Measurements from ENCODE around the gene EIF2B1. TPM values are rescaled to one million over a fixed set of nuclear protein-coding genes. Genes with fewer than 3 reads are reported as not detected.

EIF2B1 gene
- total and polyA plus RNA-seq, 11 donors, result 17.0 to 109 (median 30.1) TPM

DNA sequence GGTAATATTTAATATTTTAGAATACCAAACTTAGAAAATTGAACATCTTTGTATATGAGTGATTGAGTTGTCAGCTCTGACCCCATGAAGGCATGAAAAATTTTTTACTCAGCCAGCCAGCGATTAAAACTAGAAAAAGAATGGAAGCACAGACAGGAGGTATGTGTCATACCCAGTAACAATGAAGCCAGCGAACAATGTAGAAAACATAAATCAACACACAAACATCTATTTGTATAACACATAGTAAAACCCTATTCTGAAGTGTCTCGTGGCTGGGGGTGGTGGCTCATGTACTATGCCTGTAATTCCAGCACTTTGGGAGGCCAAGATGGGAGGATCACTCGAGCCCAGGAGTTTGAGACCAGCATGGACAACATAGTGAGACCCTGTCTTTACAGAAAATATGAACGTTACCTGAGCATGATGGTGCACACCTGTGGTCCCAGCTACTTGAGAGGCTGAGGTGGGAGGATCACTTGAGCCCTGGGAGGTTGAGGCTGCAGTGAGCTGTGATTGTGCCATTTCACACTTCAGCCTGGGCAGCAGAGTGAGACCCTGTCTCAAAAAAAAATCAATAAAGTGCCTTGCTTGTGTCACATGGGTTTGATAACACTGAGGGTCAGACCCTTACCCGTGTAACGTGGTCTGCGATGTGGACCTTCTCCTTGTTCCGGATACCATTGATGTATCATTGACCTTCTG lies 43.3 kb upstream of the EIF2B1 start:
- H3K36me3 ChIP-seq, result peaks cover 0 to 61% (median 25%) of the 10 kb centered on the region in 9 donors
- no peak for ATAC-seq
- WGBS, 4 donors, result 90 to 95% (median 94%) methylated on average over 9 of the region's 9 CpGs

GRCh38 chr12:123675436-123675835 lies 42.0 kb upstream of the EIF2B1 start:
- H3K9me3 ChIP-seq, result no peaks in the 10 kb centered on the region
- peaks cover 0 to 14% (median 9%) of the 10 kb centered on the region in 12 donors for H3K4me1 ChIP-seq
- WGBS, 4 donors, result 92 to 100% (median 96%) methylated on average over 1 of the region's 1 CpG
- DNase-seq (no peak), ATAC-seq (no peak)
- intact Hi-C loops (cut with DNase I), result no loop called here
- no peak overlapping the region for H3K4me3 ChIP-seq
- H3K36me3 ChIP-seq, result peaks cover 0 to 49% (median 19%) of the 10 kb centered on the region in 9 donors
- H3K27me3 ChIP-seq, result no peaks in the 10 kb centered on the region
- H3K27ac ChIP-seq, result no peak overlapping the region
- TF ChIP-seq POLR2A (IDR thresholded peaks at IDR 0.05) (no peak), CTCF (IDR thresholded peaks at IDR 0.05) (no peak)

More for the DNA sequence above, 43.3 kb upstream of the EIF2B1 start:
- H3K27ac ChIP-seq, result no peak overlapping the region
- peaks cover 0 to 7% (median 2%) of the 10 kb centered on the region in 12 donors for H3K4me1 ChIP-seq
- no peak for TF ChIP-seq POLR2A (IDR thresholded peaks at IDR 0.05)
- H3K4me3 ChIP-seq, result no peak overlapping the region
- intact Hi-C loops (cut with DNase I), result no loop called here
- no peaks in the 10 kb centered on the region for H3K27me3 ChIP-seq
- DNase-seq, result no peak
- H3K9me3 ChIP-seq, result no peaks in the 10 kb centered on the region

GRCh38 chr12:123671876-123672275 lies 38.4 kb upstream of the EIF2B1 start:
- Histone ChIP-seq H3K9me3 (no peaks in the 10 kb centered on the region), H3K27ac (no peak overlapping the region), H3K27me3 (no peaks in the 10 kb centered on the region), H3K36me3 (peaks cover 0 to 32% (median 14%) of the 10 kb centered on the region in 9 donors), H3K4me1 (peaks cover 0 to 14% (median 9%) of the 10 kb centered on the region in 12 donors), H3K4me3 (peak overlapping the region in 9 of 12 donors; percentile 74 to 97 (median 94))
- DNase-seq (no peak), ATAC-seq (no peak)
- WGBS, 4 donors, result 73 to 78% (median 75%) methylated on average over 6 of the region's 6 CpGs
- intact Hi-C loops (cut with DNase I), result no loop called here
- TF ChIP-seq POLR2A (IDR thresholded peaks at IDR 0.05) (no peak), CTCF (IDR thresholded peaks at IDR 0.05) (no peak)

- Histone ChIP-seq H3K27ac (peak within 1 kb of the TSS in 4 of 12 donors; percentile 36 to 63 (median 50)), H3K36me3 (peaks cover 0 to 26% (median 14%) of the 10 kb centered on the region in 9 donors), H3K4me3 (peak within 1 kb of the TSS; percentile 61 to 97 (median 92)), H3K27me3 (no peaks in the 10 kb centered on the region), H3K4me1 (peaks cover 0 to 14% (median 9%) of the 10 kb centered on the region in 12 donors), H3K9me3 (no peaks in the 10 kb centered on the region)
- peak; percentile 94 to 97 (median 96) for DNase-seq
- TF ChIP-seq POLR2A (IDR thresholded peaks at IDR 0.05), result no peak
- TF ChIP-seq CTCF (IDR thresholded peaks at IDR 0.05), result no peak
- intact Hi-C loops (cut with DNase I), result no loop called here
- peak; percentile 99 to 100 (median 100) for ATAC-seq
- 1 to 2% (median 2%) methylated on average over 25 to 53 of the region's 53 CpGs for WGBS, 4 donors
Observed at GRCh38 chr12:123670882-123671728, 37.6 kb upstream of the EIF2B1 start, which contains the start of gene TCTN2. TSS of gene TCTN2 (plus strand) at chr12:123671113. CDS start at chr12:123671241, 128 bp downstream.
